TTC549 (cell line): ENCODE data around the gene INVS.
"Not testable (repeated sequence)": the region's sequence is repeated elsewhere in the genome, so short reads cannot be mapped to it uniquely, and the experiment has no call there.

Experiments
- FAIRE-seq: peaks from 2 replicates; lab custom pipeline; 2012; peaks lifted over from hg19 to GRCh38; lab: Jason Lieb, UNC

INVS gene

GRCh38 chr9:100084734-100085133 is 14.3 kb upstream of the INVS start:
- FAIRE-seq, result no peak

- no peak for FAIRE-seq
Observed at GRCh38 chr9:100086097-100086635, 12.9 kb upstream of the INVS start.

- no peak for FAIRE-seq
Observed at GRCh38 chr9:100087218-100087617, 11.8 kb upstream of the INVS start.

DNA sequence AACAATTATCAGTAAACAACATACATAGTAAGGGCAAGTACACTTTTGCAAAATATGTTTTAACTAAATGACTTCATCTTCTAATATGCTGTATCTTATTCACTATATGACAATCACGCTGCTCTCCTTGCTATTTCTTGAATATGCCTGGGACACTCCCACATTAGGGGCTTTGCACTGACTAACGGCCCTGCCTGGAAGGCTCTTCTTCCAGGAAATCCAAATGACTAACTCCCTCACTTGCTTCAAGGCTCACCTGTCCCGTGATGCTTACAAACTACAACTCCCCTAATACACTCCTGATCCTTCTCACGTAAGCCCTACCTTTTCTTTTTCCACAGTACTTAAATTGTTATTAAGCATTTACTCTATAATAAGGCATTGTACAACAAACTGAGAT is 10.8 kb upstream of the INVS start:
- no peak for FAIRE-seq

DNA sequence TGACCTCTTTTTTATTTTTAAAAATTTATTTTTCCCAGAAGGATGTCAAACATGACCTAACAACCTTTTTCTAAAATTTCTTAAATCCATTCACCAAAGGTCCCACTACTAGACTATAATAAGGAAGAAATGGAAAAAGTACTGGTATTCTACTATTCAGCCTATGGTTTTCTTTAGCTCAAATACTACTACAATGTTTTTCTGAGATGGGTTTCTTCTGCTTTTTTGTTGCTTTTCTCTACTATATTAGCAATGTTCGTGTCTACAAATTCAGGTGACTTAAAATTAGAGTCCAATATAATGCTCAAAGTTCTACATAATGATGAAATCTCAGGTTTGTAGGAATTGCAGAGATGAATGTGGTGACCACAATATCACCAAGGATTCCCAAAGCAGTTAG is 8.2 kb upstream of the INVS start:
- FAIRE-seq, result no peak

GRCh38 chr9:100091650-100092049 is 7.4 kb upstream of the INVS start:
- no peak for FAIRE-seq

GRCh38 chr9:100092066-100092465 is 7.0 kb upstream of the INVS start:
- no peak for FAIRE-seq

DNA sequence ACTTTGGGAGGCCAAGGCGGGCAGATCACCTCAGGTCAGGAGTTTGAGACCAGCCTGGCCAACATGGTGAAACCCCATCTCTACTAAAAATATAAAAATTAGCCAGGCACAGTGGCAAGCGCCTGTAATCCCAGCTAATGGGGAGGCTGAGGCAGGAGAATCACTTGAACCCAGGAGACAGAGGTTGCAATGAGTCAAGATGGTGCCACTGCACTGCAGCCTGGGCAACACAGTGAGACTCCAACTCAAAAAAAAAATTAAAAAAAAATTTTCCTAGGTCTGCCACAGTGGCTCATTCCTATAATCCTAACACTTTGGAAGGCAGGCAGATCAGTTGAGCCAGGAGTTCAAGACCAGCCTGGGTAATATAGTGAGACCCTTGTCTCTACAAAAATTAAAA is 4.6 kb upstream of the INVS start:
- FAIRE-seq, result not testable (repeated sequence)

DNA sequence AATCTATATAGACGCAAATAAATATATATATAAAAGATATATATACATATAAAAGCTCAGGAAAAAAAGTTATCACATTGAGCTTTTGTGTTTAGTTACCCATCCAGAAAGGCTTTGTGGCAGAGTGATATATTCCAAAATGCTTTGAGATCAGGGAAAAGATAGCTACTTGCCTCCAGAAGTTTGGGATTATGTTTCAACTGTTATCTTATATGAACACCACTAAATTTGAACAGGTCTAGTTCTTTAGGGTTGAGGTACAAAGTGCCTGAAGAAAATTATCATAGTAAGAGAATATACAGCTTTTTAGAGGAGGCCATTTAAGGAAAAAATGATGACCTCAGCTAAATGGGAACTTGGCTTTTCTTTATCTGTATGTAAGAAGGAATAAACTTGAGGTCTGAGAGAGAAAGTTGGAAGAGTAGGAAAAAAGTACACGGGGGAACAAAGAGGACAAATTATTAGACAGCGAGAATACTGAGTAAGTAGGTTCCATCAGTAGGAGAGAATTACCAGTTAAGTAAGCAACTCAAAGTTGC is 2.6 kb upstream of the INVS start:
- no peak for FAIRE-seq

DNA sequence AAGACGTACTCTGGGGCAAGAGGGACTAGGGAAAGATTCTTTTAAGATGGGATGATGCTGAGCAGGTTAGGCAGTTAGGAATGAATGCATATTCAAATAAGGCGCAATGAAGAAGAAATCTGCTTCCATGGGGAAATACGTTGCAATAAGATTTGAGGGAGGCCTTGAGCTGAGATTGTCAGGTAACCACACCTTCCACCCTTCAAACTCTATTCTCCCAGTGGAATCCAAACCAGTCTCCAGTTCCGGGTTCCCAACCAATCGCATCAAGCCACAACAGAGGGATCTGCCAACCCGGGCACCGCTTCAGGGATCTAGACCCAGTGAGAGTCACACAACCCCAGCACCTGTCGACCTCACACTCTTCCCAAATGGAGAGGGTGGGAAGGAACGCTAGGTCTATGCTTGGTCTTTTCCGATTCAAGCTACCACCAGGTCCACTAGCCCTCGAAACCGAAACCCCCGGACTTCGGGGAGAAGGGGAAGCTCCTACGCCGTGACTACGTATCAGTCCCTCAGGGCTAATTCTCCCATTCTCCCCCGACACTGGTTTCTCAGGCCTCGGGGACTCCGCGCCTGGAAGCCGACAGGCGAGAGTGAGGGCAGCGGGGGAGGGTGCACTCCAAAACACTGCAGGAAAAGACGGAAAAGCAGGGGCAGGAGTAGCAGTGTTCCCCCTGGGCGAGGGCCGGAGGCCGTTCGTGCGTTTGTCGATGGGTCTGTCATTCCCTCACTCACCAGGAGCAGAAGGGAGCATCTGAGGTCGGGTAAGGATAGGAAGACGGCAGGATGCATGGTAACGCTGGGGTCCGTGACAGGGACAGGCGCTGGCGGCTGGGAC is 777 bp upstream of the INVS start:
- FAIRE-seq, result no peak

GRCh38 chr9:100099722-100100042 is 639 bp downstream of the INVS start:
- no peak for FAIRE-seq

DNA sequence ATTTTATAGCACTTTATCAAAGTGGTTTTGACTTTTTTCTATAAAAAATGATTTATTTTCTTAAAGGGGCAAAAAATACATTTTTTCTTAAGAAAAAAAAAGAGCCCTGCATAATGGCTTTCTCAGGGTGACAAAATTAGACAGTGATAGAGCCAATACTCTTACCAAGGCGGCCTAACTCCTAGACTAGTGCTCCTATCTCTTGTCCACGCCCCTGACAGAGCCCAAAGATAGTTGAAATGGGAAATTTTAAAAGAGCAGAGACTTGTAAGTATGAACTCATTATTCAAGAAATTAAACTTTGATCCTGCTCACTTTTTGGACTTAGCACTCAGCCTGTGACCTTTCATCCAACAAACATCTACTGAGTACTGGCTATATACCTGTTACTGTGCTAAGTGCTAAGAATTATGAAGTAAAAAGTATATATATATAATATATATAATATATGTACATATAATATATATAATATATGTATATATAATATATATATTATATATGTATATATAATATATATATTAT is 1.2 kb downstream of the INVS start:
- no peak for FAIRE-seq

- FAIRE-seq, result no peak
Observed at GRCh38 chr9:100101608-100102007, 2.6 kb downstream of the INVS start.

DNA sequence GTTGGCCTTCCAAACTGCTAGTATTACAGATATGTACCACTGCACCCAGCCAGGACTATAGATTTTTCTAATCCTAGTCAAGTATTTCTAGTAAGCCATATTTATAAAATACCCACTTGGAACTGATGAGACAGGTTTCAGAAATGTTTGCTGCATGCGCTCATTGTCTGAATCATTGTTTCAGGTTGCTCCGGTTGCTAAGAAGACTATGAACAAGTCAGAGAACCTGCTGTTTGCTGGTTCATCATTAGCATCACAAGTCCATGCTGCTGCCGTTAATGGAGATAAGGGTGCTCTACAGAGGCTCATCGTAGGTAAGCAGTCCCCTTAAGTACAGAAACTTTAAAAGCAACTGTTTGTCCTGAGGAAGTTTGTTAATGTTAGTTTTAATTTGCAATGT is 5.3 kb downstream of the INVS start:
- FAIRE-seq, result no peak

- no peak for FAIRE-seq
Observed at GRCh38 chr9:100105861-100106260, 6.8 kb downstream of the INVS start.

- FAIRE-seq, result no peak
Observed at GRCh38 chr9:100106616-100107015, 7.6 kb downstream of the INVS start.

DNA sequence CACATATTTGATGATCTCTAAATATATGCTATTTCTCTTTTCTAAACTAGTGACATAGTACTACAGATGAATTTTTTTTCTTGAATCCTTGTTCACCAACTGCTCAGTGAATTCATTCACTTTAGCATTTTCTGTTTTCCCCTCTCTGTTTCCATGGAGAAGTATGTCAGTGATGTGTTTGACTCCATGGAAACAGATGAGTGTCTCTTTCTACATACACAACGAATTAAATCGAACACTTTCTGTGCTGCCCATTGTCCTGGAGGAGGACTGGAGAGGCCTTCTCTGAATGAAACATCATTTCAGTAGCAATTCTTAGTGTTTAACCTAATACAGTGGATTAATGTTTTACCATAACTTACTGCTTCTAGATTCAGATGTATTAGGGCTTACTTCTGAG is 9.5 kb downstream of the INVS start:
- FAIRE-seq, result no peak

DNA sequence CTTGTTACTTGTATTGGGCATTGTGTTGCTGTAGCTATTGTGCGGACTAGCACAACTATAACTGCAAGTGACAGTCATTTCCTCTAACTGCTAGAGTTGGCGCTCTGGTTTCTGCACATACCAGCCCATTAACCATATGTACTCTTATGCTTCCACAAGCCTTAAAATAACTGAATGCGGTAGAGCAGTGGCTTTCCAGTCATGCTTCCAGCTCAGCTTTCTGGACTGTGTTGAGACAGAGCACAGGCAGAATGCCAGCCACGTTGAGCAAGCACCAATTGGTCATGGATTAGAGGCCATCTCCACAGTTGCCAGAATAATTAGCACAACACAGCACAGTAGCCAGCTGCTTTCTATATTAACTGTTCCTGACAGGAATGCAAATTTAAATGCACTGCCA is 12.2 kb downstream of the INVS start:
- FAIRE-seq, result no peak

GRCh38 chr9:100112677-100113336 is 13.8 kb downstream of the INVS start:
- FAIRE-seq, result no peak

GRCh38 chr9:100117316-100117715 is 18.3 kb downstream of the INVS start:
- no peak for FAIRE-seq

DNA sequence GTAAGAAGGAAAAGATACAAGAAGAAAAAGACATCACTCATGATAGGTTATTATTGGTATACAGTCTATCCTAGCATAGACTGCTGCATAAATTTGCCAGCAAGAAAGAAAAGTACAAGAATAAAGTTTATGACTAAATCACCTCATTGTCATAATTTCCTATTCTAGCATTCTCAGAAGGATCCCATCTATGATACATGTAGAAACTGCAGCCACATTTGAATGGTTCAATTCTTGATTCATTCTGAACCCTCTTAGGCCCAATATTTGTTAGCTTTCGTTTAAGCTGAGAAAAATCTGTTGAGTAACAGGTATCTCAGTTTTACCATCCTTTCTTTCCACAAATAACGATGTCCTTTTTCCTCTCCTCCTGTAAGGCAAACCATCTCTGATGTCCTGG is 21.2 kb downstream of the INVS start:
- no peak for FAIRE-seq

GRCh38 chr9:100125236-100125635 is 26.2 kb downstream of the INVS start:
- no peak for FAIRE-seq

- no peak for FAIRE-seq
Observed at GRCh38 chr9:100125910-100126309, 26.9 kb downstream of the INVS start.
